ENCODE results near the gene SLC10A3.
"Not testable (repeated sequence)": the region's sequence is repeated elsewhere in the genome, so short reads cannot be mapped to it uniquely, and the experiment has no call there.

Gene SLC10A3

GRCh38 chrX:154505734-154506133, 15.3 kb upstream of the SLC10A3 start:
- H3K4me3 ChIP-seq (ENCODE audit: low read length): no peak overlapping the region
- no peaks in the 10 kb centered on the region for H3K36me3 ChIP-seq (ENCODE audit: control insufficient read depth, insufficient read depth, low read length)
- no peak overlapping the region for H3K27ac ChIP-seq (ENCODE audit: low read depth, low read length)
- no peaks in the 10 kb centered on the region for H3K27me3 ChIP-seq (ENCODE audit: control insufficient read depth, insufficient read depth, low read length)
- no peak overlapping the region for H3K9ac ChIP-seq (ENCODE audit: low read length)
- H3K4me1 ChIP-seq (ENCODE audit: control insufficient read depth, insufficient read depth, low read length): no peaks in the 10 kb centered on the region

GRCh38 chrX:154502989-154503388, 12.6 kb upstream of the SLC10A3 start:
- Histone ChIP-seq H3K9ac (ENCODE audit: low read length) (no peak overlapping the region), H3K4me1 (ENCODE audit: control insufficient read depth, insufficient read depth, low read length) (no peaks in the 10 kb centered on the region), H3K36me3 (ENCODE audit: control insufficient read depth, insufficient read depth, low read length) (no peaks in the 10 kb centered on the region), H3K27ac (ENCODE audit: low read depth, low read length) (no peak overlapping the region), H3K4me3 (ENCODE audit: low read length) (no peak overlapping the region), H3K27me3 (ENCODE audit: control insufficient read depth, insufficient read depth, low read length) (no peaks in the 10 kb centered on the region)

GRCh38 chrX:154502098-154502497, 11.7 kb upstream of the SLC10A3 start:
- no peak overlapping the region for H3K27ac ChIP-seq (ENCODE audit: low read depth, low read length)
- no peaks in the 10 kb centered on the region for H3K36me3 ChIP-seq (ENCODE audit: control insufficient read depth, insufficient read depth, low read length)
- no peaks in the 10 kb centered on the region for H3K27me3 ChIP-seq (ENCODE audit: control insufficient read depth, insufficient read depth, low read length)
- H3K4me3 ChIP-seq (ENCODE audit: low read length): no peak overlapping the region
- no peaks in the 10 kb centered on the region for H3K4me1 ChIP-seq (ENCODE audit: control insufficient read depth, insufficient read depth, low read length)
- H3K9ac ChIP-seq (ENCODE audit: low read length): no peak overlapping the region

GRCh38 chrX:154501423-154501822, 11.0 kb upstream of the SLC10A3 start:
- H3K9ac ChIP-seq (ENCODE audit: low read length); H3K36me3 ChIP-seq (ENCODE audit: control insufficient read depth, insufficient read depth, low read length); H3K4me1 ChIP-seq (ENCODE audit: control insufficient read depth, insufficient read depth, low read length); H3K27ac ChIP-seq (ENCODE audit: low read depth, low read length); H3K4me3 ChIP-seq (ENCODE audit: low read length); H3K27me3 ChIP-seq (ENCODE audit: control insufficient read depth, insufficient read depth, low read length): not testable (repeated sequence)

GRCh38 chrX:154496591-154497137, 6.2 kb upstream of the SLC10A3 start:
- H3K9ac ChIP-seq (ENCODE audit: low read length); H3K4me1 ChIP-seq (ENCODE audit: control insufficient read depth, insufficient read depth, low read length); H3K27me3 ChIP-seq (ENCODE audit: control insufficient read depth, insufficient read depth, low read length); H3K4me3 ChIP-seq (ENCODE audit: low read length); H3K36me3 ChIP-seq (ENCODE audit: control insufficient read depth, insufficient read depth, low read length); H3K27ac ChIP-seq (ENCODE audit: low read depth, low read length): not testable (repeated sequence)

GRCh38 chrX:154495472-154495922, 5.1 kb upstream of the SLC10A3 start:
- Histone ChIP-seq H3K4me3 (ENCODE audit: low read length) (no peak overlapping the region), H3K4me1 (ENCODE audit: control insufficient read depth, insufficient read depth, low read length) (no peaks in the 10 kb centered on the region), H3K27ac (ENCODE audit: low read depth, low read length) (no peak overlapping the region), H3K36me3 (ENCODE audit: control insufficient read depth, insufficient read depth, low read length) (no peaks in the 10 kb centered on the region), H3K9ac (ENCODE audit: low read length) (no peak overlapping the region), H3K27me3 (ENCODE audit: control insufficient read depth, insufficient read depth, low read length) (no peaks in the 10 kb centered on the region)

- no peak overlapping the region for H3K9ac ChIP-seq (ENCODE audit: low read length)
- H3K36me3 ChIP-seq (ENCODE audit: control insufficient read depth, insufficient read depth, low read length): no peaks in the 10 kb centered on the region
- H3K27ac ChIP-seq (ENCODE audit: low read depth, low read length): no peak overlapping the region
- no peaks in the 10 kb centered on the region for H3K4me1 ChIP-seq (ENCODE audit: control insufficient read depth, insufficient read depth, low read length)
- H3K27me3 ChIP-seq (ENCODE audit: control insufficient read depth, insufficient read depth, low read length): no peaks in the 10 kb centered on the region
- H3K4me3 ChIP-seq (ENCODE audit: low read length): no peak overlapping the region
Measured at GRCh38 chrX:154494715-154495114, 4.3 kb upstream of the SLC10A3 start.

- peak overlapping the region; percentile 79 for H3K4me3 ChIP-seq (ENCODE audit: low read length)
- peaks cover 3% of the 10 kb centered on the region for H3K4me1 ChIP-seq (ENCODE audit: control insufficient read depth, insufficient read depth, low read length)
- peak overlapping the region; percentile 59 for H3K9ac ChIP-seq (ENCODE audit: low read length)
- no peaks in the 10 kb centered on the region for H3K36me3 ChIP-seq (ENCODE audit: control insufficient read depth, insufficient read depth, low read length)
- no peaks in the 10 kb centered on the region for H3K27me3 ChIP-seq (ENCODE audit: control insufficient read depth, insufficient read depth, low read length)
- peak overlapping the region; percentile 85 for H3K27ac ChIP-seq (ENCODE audit: low read depth, low read length)
Measured at GRCh38 chrX:154490021-154490413, 412 bp downstream of the SLC10A3 start.

GRCh38 chrX:154489182-154489581, 1.2 kb downstream of the SLC10A3 start:
- H3K27me3 ChIP-seq (ENCODE audit: control insufficient read depth, insufficient read depth, low read length): no peaks in the 10 kb centered on the region
- peak overlapping the region; percentile 79 for H3K4me3 ChIP-seq (ENCODE audit: low read length)
- H3K4me1 ChIP-seq (ENCODE audit: control insufficient read depth, insufficient read depth, low read length): peaks cover 3% of the 10 kb centered on the region
- no peak overlapping the region for H3K9ac ChIP-seq (ENCODE audit: low read length)
- peak overlapping the region; percentile 85 for H3K27ac ChIP-seq (ENCODE audit: low read depth, low read length)
- no peaks in the 10 kb centered on the region for H3K36me3 ChIP-seq (ENCODE audit: control insufficient read depth, insufficient read depth, low read length)

- Histone ChIP-seq H3K27ac (ENCODE audit: low read depth, low read length) (no peak overlapping the region), H3K4me1 (ENCODE audit: control insufficient read depth, insufficient read depth, low read length) (peaks cover 3% of the 10 kb centered on the region)
Measured at GRCh38 chrX:154488336-154489075, 1.9 kb downstream of the SLC10A3 start.

GRCh38 chrX:154487518-154488290, 2.7 kb downstream of the SLC10A3 start:
- Histone ChIP-seq H3K27me3 (ENCODE audit: control insufficient read depth, insufficient read depth, low read length) (peaks cover 2% of the 10 kb centered on the region), H3K9ac (ENCODE audit: low read length) (no peak overlapping the region), H3K27ac (ENCODE audit: low read depth, low read length) (no peak overlapping the region), H3K4me3 (ENCODE audit: low read length) (no peak overlapping the region), H3K4me1 (ENCODE audit: control insufficient read depth, insufficient read depth, low read length) (peaks cover 3% of the 10 kb centered on the region), H3K36me3 (ENCODE audit: control insufficient read depth, insufficient read depth, low read length) (no peaks in the 10 kb centered on the region)

More at GRCh38 chrX:154488336-154489075, 1.9 kb downstream of the SLC10A3 start:
- H3K4me3 ChIP-seq (ENCODE audit: low read length): no peak overlapping the region
- H3K36me3 ChIP-seq (ENCODE audit: control insufficient read depth, insufficient read depth, low read length): no peaks in the 10 kb centered on the region
- H3K27me3 ChIP-seq (ENCODE audit: control insufficient read depth, insufficient read depth, low read length): no peaks in the 10 kb centered on the region
- no peak overlapping the region for H3K9ac ChIP-seq (ENCODE audit: low read length)

- no peaks in the 10 kb centered on the region for H3K36me3 ChIP-seq (ENCODE audit: control insufficient read depth, insufficient read depth, low read length)
- peaks cover 4% of the 10 kb centered on the region for H3K27me3 ChIP-seq (ENCODE audit: control insufficient read depth, insufficient read depth, low read length)
- H3K4me1 ChIP-seq (ENCODE audit: control insufficient read depth, insufficient read depth, low read length): peaks cover 3% of the 10 kb centered on the region
Measured at GRCh38 chrX:154486396-154487207, 3.8 kb downstream of the SLC10A3 start, which contains the start of gene UBL4A. Gene UBL4A (minus strand): TSS chrX:154486615. CDS start chrX:154486584, 31 bp downstream.

More at GRCh38 chrX:154486396-154487207, 3.8 kb downstream of the SLC10A3 start, which contains the start of gene UBL4A:
- H3K9ac ChIP-seq (ENCODE audit: low read length): peak within 1 kb of the TSS; percentile 62
- peak within 1 kb of the TSS; percentile 58 for H3K4me3 ChIP-seq (ENCODE audit: low read length)
- H3K27ac ChIP-seq (ENCODE audit: low read depth, low read length): peak within 1 kb of the TSS; percentile 72
